HepG2 (cell line): Measurements from ENCODE around the gene ORMDL2. TPM values are rescaled to one million over a fixed set of nuclear protein-coding genes. Genes with fewer than 3 reads are reported as not detected.

Experiments
- AGO2 ChIP-seq: fragments of 200-400 bp; formaldehyde crosslinking; optimal IDR thresholded peaks from 2 replicates; pipeline ENCODE3; 2017; ENCODE audit warnings: mild to moderate bottlenecking, low read depth, low read length, moderate library complexity
- AHR ChIP-seq: IDR thresholded peaks from 2 replicates; pipeline ENCODE4 v1.6.1; 2018; ENCODE audit warnings: missing genetic modification reagents, missing compliant biosample characterization
- ATF4 ChIP-seq, 2 experiments: fragments of 450-650 bp in 1 of 2; sonication (generic) in 1 of 2; formaldehyde crosslinking; IDR thresholded peaks; 2 replicates each; pipeline versions ENCODE4 v1.5.0 to v1.8.0; 2020 to 2022; ENCODE audit warnings: mild to moderate bottlenecking in 1 of 2, missing genetic modification reagents in 1 of 2
- FOXA1 ChIP-seq, 2 experiments: fragments of 450-650 bp in 1 of 2; sonication (generic) in 1 of 2; formaldehyde crosslinking in 1 of 2; IDR thresholded peaks; 2 replicates each; pipeline versions ENCODE4 v1.4.0 to v1.6.1; 2016 to 2020; ENCODE audit warnings: missing genetic modification reagents in 1 of 2
- GZF1 ChIP-seq: sonication (generic); formaldehyde crosslinking; IDR thresholded peaks from 2 replicates; pipeline ENCODE4 v1.5.1; 2020; ENCODE audit warnings: mild to moderate bottlenecking, missing genetic modification reagents
- HHEX ChIP-seq: IDR thresholded peaks from 2 replicates; pipeline ENCODE4 v1.6.1; 2016; ENCODE audit warnings: control low read depth
- HOXA5 ChIP-seq: sonication (generic); formaldehyde crosslinking; IDR thresholded peaks from 2 replicates; pipeline ENCODE4 v1.4.0; 2020; ENCODE audit warnings: missing genetic modification reagents
- IRF1 ChIP-seq: sonication (generic); formaldehyde crosslinking; IDR thresholded peaks from 2 replicates; pipeline ENCODE4 v1.4.0; 2020; ENCODE audit warnings: low read depth, mild to moderate bottlenecking, missing genetic modification reagents
- KDM4B ChIP-seq: sonication (generic); formaldehyde crosslinking; IDR thresholded peaks from 2 replicates; pipeline ENCODE4 v1.4.0; 2020; ENCODE audit warnings: missing genetic modification reagents
- KLF9 ChIP-seq: IDR thresholded peaks from 2 replicates; pipeline ENCODE4 v1.6.1; 2016; ENCODE audit warnings: low read depth
- MAFF ChIP-seq: IDR thresholded peaks from 2 replicates; pipeline ENCODE4 v1.6.1; 2011; ENCODE audit warnings: low read depth, low read length, improper control_type of control experiment
- MBNL3 ChIP-seq: fragments of 250-450 bp; sonication (Bioruptor Pico); conservative IDR thresholded peaks from 2 replicates; pipeline ENCODE4 v1.8.0; 2022; ENCODE audit warnings: mild to moderate bottlenecking, inconsistent platforms
- MLX ChIP-seq: IDR thresholded peaks from 2 replicates; pipeline ENCODE4 v1.6.1; 2016
- MTA3 ChIP-seq: sonication (generic); formaldehyde crosslinking; IDR thresholded peaks from 2 replicates; pipeline ENCODE4 v1.4.0; 2020; ENCODE audit warnings: missing genetic modification reagents
- MXI1 ChIP-seq: IDR thresholded peaks from 3 replicates; pipeline ENCODE4 v1.6.1; 2012; ENCODE audit warnings: low read depth, low read length, inconsistent platforms, borderline replicate concordance
- PATZ1 ChIP-seq: sonication (generic); formaldehyde crosslinking; IDR thresholded peaks from 2 replicates; pipeline ENCODE4 v1.4.0; 2020; ENCODE audit warnings: missing genetic modification reagents
- PHF21A ChIP-seq: sonication (generic); formaldehyde crosslinking; IDR thresholded peaks from 2 replicates; pipeline ENCODE4 v1.5.0; 2020; ENCODE audit warnings: mild to moderate bottlenecking, missing genetic modification reagents
- RBFOX2 ChIP-seq: fragments of 200-400 bp; formaldehyde crosslinking; IDR thresholded peaks from 2 replicates; pipeline ENCODE4 v1.6.1; 2017; ENCODE audit warnings: low read depth, mild to moderate bottlenecking, low read length
- THAP7 ChIP-seq: sonication (generic); formaldehyde crosslinking; IDR thresholded peaks from 2 replicates; pipeline ENCODE4 v1.8.1; 2023; ENCODE audit warnings: mild to moderate bottlenecking, missing genetic modification reagents
- THAP8 ChIP-seq: sonication (generic); formaldehyde crosslinking; IDR thresholded peaks from 2 replicates; pipeline ENCODE4 v1.5.1; 2020; ENCODE audit warnings: missing genetic modification reagents, mild to moderate bottlenecking, borderline replicate concordance
- ZBTB42 ChIP-seq: sonication (generic); formaldehyde crosslinking; IDR thresholded peaks from 2 replicates; pipeline ENCODE4 v1.5.0; 2020; ENCODE audit warnings: mild to moderate bottlenecking, missing genetic modification reagents
- ZBTB7B ChIP-seq: sonication (generic); formaldehyde crosslinking; IDR thresholded peaks from 2 replicates; pipeline ENCODE4 v1.4.0; 2020; ENCODE audit warnings: missing genetic modification reagents
- ZNF24 ChIP-seq: fragments of 450-650 bp; IDR thresholded peaks from 2 replicates; pipeline ENCODE4 v1.6.1; 2017; ENCODE audit warnings: antibody characterized with exemption, mild to moderate bottlenecking
- ZNF496 ChIP-seq: sonication (generic); formaldehyde crosslinking; IDR thresholded peaks from 2 replicates; pipeline ENCODE4 v1.8.1; 2023; ENCODE audit warnings: mild to moderate bottlenecking, moderate library complexity, missing genetic modification reagents; ENCODE audit not compliant: insufficient replicate concordance
- ZNF7 ChIP-seq: IDR thresholded peaks from 2 replicates; pipeline ENCODE4 v1.6.1; 2016; ENCODE audit warnings: missing biosample characterization, missing genetic modification reagents
- ZNF746 ChIP-seq: sonication (generic); formaldehyde crosslinking; IDR thresholded peaks from 2 replicates; pipeline ENCODE4 v1.8.0; 2022; ENCODE audit warnings: mild to moderate bottlenecking, missing genetic modification reagents
- polyA plus RNA-seq, 8 experiments: library from polyadenylated mRNA; depleted of rRNA in 3 of 8; stranded (reverse) in 7 of 8; unstranded in 1 of 8; fragments of >200 nt; fragmentation: Illumina TruSeq in 4 of 8; extraction: Trizol in 4 of 8; gene quantifications; 2 replicates each; pipeline versions ENCODE4 v1.2.1 to v1.2.3, GENCODE V29; 2011 to 2016; ENCODE audit warnings: low read depth in 4 of 8, missing spikeins in 1 of 8, mixed read lengths in 1 of 8; ENCODE audit not compliant: insufficient read depth in 1 of 8
- total RNA-seq, 5 experiments: library from RNA; depleted of rRNA; stranded (reverse); fragments of >200 nt; fragmentation: Illumina TruSeq; extraction: Trizol; gene quantifications; 2 replicates each; pipeline ENCODE4 v1.2.3, GENCODE V29; 2016; ENCODE audit warnings: low read depth in 1 of 5

ORMDL2 gene
- total and polyA plus RNA-seq, 2 of the 13 experiments (the other 11 are each of a cell fraction or from before 2014, with no cell fraction given), result 24.0 to 28.6 TPM

- no peak for TF ChIP-seq MLX (CRISPR knock-in tag)
- no peak for TF ChIP-seq PATZ1 (CRISPR knock-in tag)
- no peak for TF ChIP-seq IRF1 (CRISPR knock-in tag)
- TF ChIP-seq ZBTB42 (CRISPR knock-in tag), result no peak
- no peak for TF ChIP-seq ATF4 (CRISPR knock-in tag; IDR thresholded peaks at IDR 0.05)
- no peak for TF ChIP-seq KDM4B (CRISPR knock-in tag)
- no peak for TF ChIP-seq ZNF496 (CRISPR knock-in tag)
- TF ChIP-seq MXI1, result no peak
- no peak for TF ChIP-seq THAP7 (CRISPR knock-in tag)
- no peak for TF ChIP-seq MBNL3
- TF ChIP-seq AGO2, result no peak
- TF ChIP-seq KLF9 (CRISPR knock-in tag), result no peak
- TF ChIP-seq ZBTB7B (CRISPR knock-in tag), result no peak
- TF ChIP-seq HOXA5 (CRISPR knock-in tag), result no peak
- no peak for TF ChIP-seq MTA3 (CRISPR knock-in tag)
- TF ChIP-seq ZNF7 (CRISPR knock-in tag), result no peak
- TF ChIP-seq ZNF24, result no peak
- TF ChIP-seq PHF21A (CRISPR knock-in tag), result no peak
- no peak for TF ChIP-seq GZF1 (CRISPR knock-in tag)
- TF ChIP-seq AHR (CRISPR knock-in tag), result no peak
- no peak for TF ChIP-seq THAP8 (CRISPR knock-in tag)
- no peak for TF ChIP-seq FOXA1 (IDR thresholded peaks at IDR 0.05)
- peak; percentile 5; the same call in 1 of the 2 replicates for TF ChIP-seq FOXA1 (CRISPR knock-in tag; IDR thresholded peaks at IDR 0.05)
- no peak for TF ChIP-seq HHEX (CRISPR knock-in tag)
- no peak for TF ChIP-seq MAFF
- TF ChIP-seq ZNF746 (CRISPR knock-in tag), result no peak
- peak; percentile 57; the same call in 1 of the 2 replicates for TF ChIP-seq RBFOX2
These were observed 4.4 kb downstream of the ORMDL2 start (continued) for GRCh38 chr12:55822228-55822627.
